Stimulated activated CD8-positive, alpha-beta memory T cell treated with anti-CD3 and anti-CD28 coated beads, Interleukin-7, amount 100 ng/mL, for 24 hours (primary cell): ENCODE data around the gene DCAF10.
"Not testable (repeated sequence)": the region's sequence is repeated elsewhere in the genome, so short reads cannot be mapped to it uniquely, and the experiment has no call there.

ENCODE experiments used
- DNase-seq: peaks from one replicate; pipeline ENCODE4 v3.0.0-alpha.2; 2020; ENCODE audit warnings: low read depth

DCAF10 gene

GRCh38 chr9:37870081-37870798 is 69.6 kb downstream of the DCAF10 start:
- DNase-seq: no peak

GRCh38 chr9:37870799-37871176 is 70.2 kb downstream of the DCAF10 start:
- no peak for DNase-seq

- DNase-seq: no peak
Observed at GRCh38 chr9:37873955-37874354, 73.4 kb downstream of the DCAF10 start.

- no peak for DNase-seq
Observed at GRCh38 chr9:37876376-37876775, 75.8 kb downstream of the DCAF10 start.

- DNase-seq: no peak
Observed at GRCh38 chr9:37880916-37881479, 80.4 kb downstream of the DCAF10 start.

- DNase-seq: not testable (repeated sequence)
Observed at GRCh38 chr9:37887977-37888583, 87.5 kb downstream of the DCAF10 start.

GRCh38 chr9:37889536-37889935 is 88.9 kb downstream of the DCAF10 start:
- no peak for DNase-seq

GRCh38 chr9:37891042-37891441 is 90.4 kb downstream of the DCAF10 start:
- DNase-seq: not testable (repeated sequence)

- no peak for DNase-seq
Observed at GRCh38 chr9:37892063-37892462, 91.5 kb downstream of the DCAF10 start.

GRCh38 chr9:37897665-37898064 is 97.1 kb downstream of the DCAF10 start:
- DNase-seq: no peak

- no peak for DNase-seq
Observed at GRCh38 chr9:37899041-37899440, 98.4 kb downstream of the DCAF10 start.

GRCh38 chr9:37902131-37902530 is 101.5 kb downstream of the DCAF10 start:
- DNase-seq: no peak

GRCh38 chr9:37902796-37903646 is 102.4 kb downstream of the DCAF10 start:
- DNase-seq: no peak

GRCh38 chr9:37903647-37904444 is 103.2 kb downstream of the DCAF10 start, which contains the start of gene SLC25A51:
SLC25A51 (minus strand) TSS chr9:37904127; CDS start chr9:37888550, 15,577 bp downstream.
- peak; percentile 90 for DNase-seq

GRCh38 chr9:37904445-37905130 is 104.0 kb downstream of the DCAF10 start:
- DNase-seq: no peak

GRCh38 chr9:37905131-37905505 is 104.5 kb downstream of the DCAF10 start:
- DNase-seq: no peak

- DNase-seq: no peak
Observed at GRCh38 chr9:37905776-37906175, 105.2 kb downstream of the DCAF10 start.

- no peak for DNase-seq
Observed at GRCh38 chr9:37906312-37907239, 106.0 kb downstream of the DCAF10 start.

- no peak for DNase-seq
Observed at GRCh38 chr9:37908283-37908682, 107.7 kb downstream of the DCAF10 start.

GRCh38 chr9:37908698-37909186 is 108.1 kb downstream of the DCAF10 start:
- no peak for DNase-seq
